Caco-2 (cell line): Measurements from ENCODE around the gene MRPL37. TPM values are rescaled to one million over a fixed set of nuclear protein-coding genes. Genes with fewer than 3 reads are reported as not detected.

Source experiments
- BruUV-seq: library from RNA; stranded (reverse); fragments of 400-500 nt; replicated peaks from 2 replicates; lab custom pipeline; 2021; lab: Mats Ljungman, UMichigan
- CTCF ChIA-PET: fragments of 300-600 bp; sonication (Branson Sonifier 250); formaldehyde crosslinking; loops from one replicate; lab custom pipeline; 2022; ENCODE audit warnings: antibody characterized with exemption; lab: Charles Lee
- POLR2A ChIA-PET: fragments of 300-600 bp; sonication (Branson Sonifier 250); formaldehyde crosslinking; loops from one replicate; lab custom pipeline; 2022; ENCODE audit warnings: antibody characterized with exemption; lab: Charles Lee
- DNase-seq, 2 experiments: peaks; one replicate each; pipeline versions ENCODE4 v3.0.0 to v3.0.0-alpha.2; 2020 to 2022
- H3K27me3 ChIP-seq: replicated peaks from 2 replicates; pipeline ENCODE4 v1.6.0; 2011; ENCODE audit warnings: low read length; ENCODE audit not compliant: control insufficient read depth, insufficient read depth
- H3K36me3 ChIP-seq: 2 replicates; pipeline ENCODE4 v1.5.1; 2011; ENCODE audit warnings: low read length; ENCODE audit not compliant: control insufficient read depth, insufficient read depth
- H3K4me1 ChIP-seq: fragments of 250-450 bp; sonication (Bioruptor Pico); 2 replicates; pipeline ENCODE4 v1.5.1; 2020; ENCODE audit warnings: mild to moderate bottlenecking
- H3K4me3 ChIP-seq: 2 replicates; pipeline ENCODE4 v1.5.1; 2011; ENCODE audit warnings: low read depth, mild to moderate bottlenecking, control low read depth, low read length
- H3K9me3 ChIP-seq: fragments of 250-450 bp; sonication (Bioruptor Pico); 2 replicates; pipeline ENCODE4 v1.5.1; 2020; ENCODE audit warnings: mild to moderate bottlenecking, moderate library complexity
- H3K27ac Mint-ChIP-seq: one replicate; pipeline ENCODE4 v1.8.0; 2022; ENCODE audit warnings: mixed read lengths; ENCODE audit not compliant: unreplicated experiment
- H3K27me3 Mint-ChIP-seq: one replicate; pipeline ENCODE4 v1.8.0; 2022; ENCODE audit warnings: mixed read lengths; ENCODE audit not compliant: insufficient read depth, unreplicated experiment
- H3K36me3 Mint-ChIP-seq: one replicate; pipeline ENCODE4 v1.8.0; 2022; ENCODE audit warnings: mild to moderate bottlenecking, mixed read lengths; ENCODE audit not compliant: insufficient read depth, unreplicated experiment
- H3K4me1 Mint-ChIP-seq: one replicate; pipeline ENCODE4 v1.8.0; 2022; ENCODE audit warnings: low read depth, mixed read lengths; ENCODE audit not compliant: unreplicated experiment
- H3K4me3 Mint-ChIP-seq: one replicate; pipeline ENCODE4 v1.8.0; 2022; ENCODE audit warnings: mild to moderate bottlenecking, moderate library complexity, mixed read lengths; ENCODE audit not compliant: unreplicated experiment
- H3K9me3 Mint-ChIP-seq: one replicate; pipeline ENCODE4 v1.8.0; 2022; ENCODE audit warnings: mixed read lengths; ENCODE audit not compliant: unreplicated experiment
- CTCF ChIP-seq, 2 experiments: fragments of 200-600 bp in 1 of 2; IDR thresholded peaks; 1 replicate in 1 of 2; 2 replicates in 1 of 2; pipeline versions ENCODE4 v1.5.1 to v1.8.0; 2011 to 2022; ENCODE audit warnings: antibody characterized with exemption in 1 of 2, control low read depth in 1 of 2, inconsistent platforms in 1 of 2, low read depth in 1 of 2, low read length in 1 of 2, mild to moderate bottlenecking in 1 of 2, moderate library complexity in 1 of 2; ENCODE audit not compliant: insufficient read depth in 1 of 2, severe bottlenecking in 1 of 2, unreplicated experiment in 1 of 2
- intact Hi-C: fragments of 100-400 bp; cut with micrococcal nuclease; formaldehyde crosslinking; loops from one replicate; pipeline ENCODE4 v1.10.0; 2022; ENCODE audit not compliant: unreplicated experiment
- total RNA-seq: library from RNA; stranded (reverse); gene quantifications from 2 replicates; pipeline ENCODE4 v1.2.3, GENCODE V29; 2022

MRPL37 gene
- total RNA-seq, 1 experiment from 2014 or later: 95.6 TPM

GRCh38 chr1:54227091-54227602 is 27.2 kb downstream of the MRPL37 start:
- Mint-ChIP-seq H3K36me3 (peaks cover 26% of the 10 kb centered on the region), H3K4me1 (peaks cover 9% of the 10 kb centered on the region), H3K27ac (no peak overlapping the region), H3K9me3 (no peaks in the 10 kb centered on the region), H3K4me3 (no peak overlapping the region), H3K27me3 (no peaks in the 10 kb centered on the region)
- peaks cover 13% of the 10 kb centered on the region for H3K4me1 ChIP-seq
- no peaks in the 10 kb centered on the region for H3K9me3 ChIP-seq
- H3K27me3 ChIP-seq: no peaks in the 10 kb centered on the region
- H3K4me3 ChIP-seq: no peak overlapping the region
- no peak for DNase-seq
- POLR2A ChIA-PET: no interaction called here
- H3K36me3 ChIP-seq: no peaks in the 10 kb centered on the region
- intact Hi-C loops: no loop called here
- no TSS peak for BruUV-seq
- CTCF ChIA-PET: no interaction called here
- TF ChIP-seq CTCF (IDR thresholded peaks at IDR 0.05; ENCODE audit: insufficient read depth in 1 of 2, low read depth in 1 of 2, low read length in 1 of 2, severe bottlenecking in 1 of 2, unreplicated experiment in 1 of 2): no peak

DNA sequence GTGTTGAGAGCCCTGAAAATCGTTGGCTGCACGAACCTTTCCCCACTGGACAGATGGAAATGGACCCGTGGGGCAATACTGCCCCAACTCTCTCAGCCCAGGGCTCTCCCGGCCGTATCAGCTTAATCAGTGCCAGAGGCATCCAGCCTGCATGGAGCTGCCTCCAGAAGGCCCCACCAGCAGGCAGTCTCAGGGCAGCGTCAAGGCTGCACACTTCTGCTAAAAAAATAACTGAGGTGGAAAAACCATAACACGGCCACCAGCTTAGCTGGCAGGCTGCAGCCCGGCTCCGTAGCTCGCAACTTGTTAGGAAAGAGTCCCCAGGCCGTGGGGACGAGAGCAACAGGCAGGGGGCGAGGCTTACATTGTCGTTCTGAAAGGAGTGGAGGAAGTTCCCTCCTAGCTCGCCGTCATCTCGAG is 27.9 kb downstream of the MRPL37 start:
- Mint-ChIP-seq H3K9me3 (no peaks in the 10 kb centered on the region), H3K27ac (peak overlapping the region; percentile 35), H3K27me3 (no peaks in the 10 kb centered on the region), H3K36me3 (peaks cover 20% of the 10 kb centered on the region), H3K4me3 (no peak overlapping the region), H3K4me1 (peaks cover 9% of the 10 kb centered on the region)
- Histone ChIP-seq H3K27me3 (no peaks in the 10 kb centered on the region), H3K9me3 (no peaks in the 10 kb centered on the region), H3K36me3 (no peaks in the 10 kb centered on the region), H3K4me1 (peaks cover 13% of the 10 kb centered on the region), H3K4me3 (no peak overlapping the region)
- POLR2A ChIA-PET: no interaction called here
- BruUV-seq: no TSS peak
- CTCF ChIA-PET: no interaction called here
- no peak for DNase-seq
- intact Hi-C loops: no loop called here
- TF ChIP-seq CTCF (IDR thresholded peaks at IDR 0.05; ENCODE audit: insufficient read depth in 1 of 2, low read depth in 1 of 2, low read length in 1 of 2, severe bottlenecking in 1 of 2, unreplicated experiment in 1 of 2): no peak

GRCh38 chr1:54228638-54229079 is 28.7 kb downstream of the MRPL37 start:
- no peaks in the 10 kb centered on the region for H3K36me3 ChIP-seq

More at GRCh38 chr1:54228638-54229079, 28.7 kb downstream of the MRPL37 start:
- no peaks in the 10 kb centered on the region for H3K9me3 ChIP-seq
- no peaks in the 10 kb centered on the region for H3K27me3 Mint-ChIP-seq
- ChIA-PET POLR2A (no interaction called here), CTCF (no interaction called here)
- H3K4me1 ChIP-seq: peaks cover 13% of the 10 kb centered on the region
- H3K4me3 Mint-ChIP-seq: no peak overlapping the region
- H3K36me3 Mint-ChIP-seq: peaks cover 17% of the 10 kb centered on the region
- peaks cover 9% of the 10 kb centered on the region for H3K4me1 Mint-ChIP-seq
- no peak overlapping the region for H3K4me3 ChIP-seq
- no peak for DNase-seq
- no TSS peak for BruUV-seq
- H3K9me3 Mint-ChIP-seq: no peaks in the 10 kb centered on the region
- TF ChIP-seq CTCF (IDR thresholded peaks at IDR 0.05; ENCODE audit: insufficient read depth in 1 of 2, low read depth in 1 of 2, low read length in 1 of 2, severe bottlenecking in 1 of 2, unreplicated experiment in 1 of 2): no peak
- H3K27ac Mint-ChIP-seq: no peak overlapping the region
- no peaks in the 10 kb centered on the region for H3K27me3 ChIP-seq
- intact Hi-C loops: no loop called here
